H9 (cell line): Measurements from ENCODE around the gene OAS1. TPM values are rescaled to one million over a fixed set of nuclear protein-coding genes. Genes with fewer than 3 reads are reported as not detected.

Source experiments
- DNase-seq: peaks from one replicate; pipeline ENCODE4 v3.0.0-alpha.2; 2017
- H2AFZ ChIP-seq: one replicate; pipeline ENCODE4 v1.6.1; 2013; ENCODE audit warnings: mild to moderate bottlenecking, low read length, control low read depth, moderate library complexity
- H2AK5ac ChIP-seq: 2 replicates; pipeline ENCODE4 v1.6.1; 2013; ENCODE audit warnings: low read length, control low read depth, mixed read lengths; ENCODE audit not compliant: insufficient read length
- H2BK120ac ChIP-seq: one replicate; pipeline ENCODE4 v1.6.1; 2013; ENCODE audit warnings: low read depth, mild to moderate bottlenecking, low read length, control low read depth, inconsistent platforms; ENCODE audit not compliant: poor library complexity, severe bottlenecking
- H2BK12ac ChIP-seq: 2 replicates; pipeline ENCODE4 v1.6.1; 2013; ENCODE audit warnings: low read length, control low read depth, mixed read lengths, low read depth; ENCODE audit not compliant: insufficient read length
- H2BK15ac ChIP-seq: 2 replicates; pipeline ENCODE4 v1.6.1; 2013; ENCODE audit warnings: low read depth, low read length, control low read depth
- H2BK20ac ChIP-seq: one replicate; pipeline ENCODE4 v1.6.1; 2013; ENCODE audit warnings: low read depth, mild to moderate bottlenecking, low read length, control low read depth, inconsistent platforms; ENCODE audit not compliant: poor library complexity, severe bottlenecking
- H2BK5ac ChIP-seq: 2 replicates; pipeline ENCODE4 v1.6.1; 2013; ENCODE audit warnings: low read length, control low read depth, mixed read lengths; ENCODE audit not compliant: insufficient read length
- H3K14ac ChIP-seq: 2 replicates; pipeline ENCODE4 v1.6.1; 2013; ENCODE audit warnings: low read length, control low read depth; ENCODE audit not compliant: insufficient read depth
- H3K18ac ChIP-seq: 2 replicates; pipeline ENCODE4 v1.6.1; 2013; ENCODE audit warnings: low read depth, mild to moderate bottlenecking, mixed read lengths, low read length, control low read depth; ENCODE audit not compliant: insufficient read length
- H3K23ac ChIP-seq: 2 replicates; pipeline ENCODE4 v1.6.1; 2013; ENCODE audit warnings: low read length, control low read depth, mixed read lengths, low read depth; ENCODE audit not compliant: insufficient read length
- H3K23me2 ChIP-seq: 2 replicates; pipeline ENCODE4 v1.6.1; 2013; ENCODE audit warnings: low read depth, mild to moderate bottlenecking, mixed read lengths, low read length, control low read depth; ENCODE audit not compliant: insufficient read length, poor library complexity, severe bottlenecking
- H3K27ac ChIP-seq: 2 replicates; pipeline ENCODE4 v1.5.1; 2013; ENCODE audit warnings: low read length, control low read depth, mixed read lengths, low read depth; ENCODE audit not compliant: insufficient read length
- H3K27me3 ChIP-seq: 2 replicates; pipeline ENCODE4 v1.6.1; 2013; ENCODE audit warnings: low read length, control low read depth, inconsistent platforms; ENCODE audit not compliant: insufficient read depth
- H3K4ac ChIP-seq: 2 replicates; pipeline ENCODE4 v1.6.1; 2013; ENCODE audit warnings: low read depth, mild to moderate bottlenecking, control low read depth, inconsistent platforms, low read length, moderate library complexity
- H3K4me1 ChIP-seq: 2 replicates; pipeline ENCODE4 v1.6.1; 2013; ENCODE audit warnings: low read length, control low read depth, inconsistent platforms; ENCODE audit not compliant: insufficient read depth
- H3K4me2 ChIP-seq: 2 replicates; pipeline ENCODE4 v1.6.1; 2013; ENCODE audit warnings: low read length, control low read depth, mixed read lengths; ENCODE audit not compliant: insufficient read length, insufficient read depth
- H3K56ac ChIP-seq: 2 replicates; pipeline ENCODE4 v1.6.1; 2013; ENCODE audit warnings: low read depth, mild to moderate bottlenecking, mixed read lengths, low read length, control low read depth; ENCODE audit not compliant: insufficient read length
- H3K79me1 ChIP-seq: 2 replicates; pipeline ENCODE4 v1.6.1; 2013; ENCODE audit warnings: low read depth, mild to moderate bottlenecking, moderate library complexity, low read length, control low read depth, inconsistent platforms; ENCODE audit not compliant: insufficient read depth, poor library complexity, severe bottlenecking
- H3K79me2 ChIP-seq: 2 replicates; pipeline ENCODE4 v1.6.1; 2013; ENCODE audit warnings: low read length, control low read depth, inconsistent platforms; ENCODE audit not compliant: insufficient read depth
- H3K9ac ChIP-seq: 2 replicates; pipeline ENCODE4 v1.6.1; 2013; ENCODE audit warnings: low read length, control low read depth, mixed read lengths; ENCODE audit not compliant: insufficient read length; ENCODE audit errors: extremely low read depth
- H3K9me3 ChIP-seq: one replicate; pipeline ENCODE4 v1.6.1; 2013; ENCODE audit warnings: low read depth, low read length, inconsistent platforms; ENCODE audit not compliant: control insufficient read depth
- H3T11ph ChIP-seq: one replicate; pipeline ENCODE4 v1.6.1; 2013; ENCODE audit warnings: mild to moderate bottlenecking, low read length, control low read depth, inconsistent platforms
- H4K20me1 ChIP-seq: one replicate; pipeline ENCODE4 v1.6.1; 2013; ENCODE audit not compliant: control insufficient read depth, insufficient read length, insufficient read depth
- H4K5ac ChIP-seq: 2 replicates; pipeline ENCODE4 v1.6.1; 2013; ENCODE audit warnings: low read depth, mild to moderate bottlenecking, mixed read lengths, low read length, control low read depth; ENCODE audit not compliant: insufficient read length
- H4K8ac ChIP-seq: replicated peaks from 2 replicates; pipeline ENCODE4 v1.6.1; 2013; ENCODE audit warnings: low read length, control low read depth, mixed read lengths, low read depth; ENCODE audit not compliant: insufficient read length
- H4K91ac ChIP-seq: 2 replicates; pipeline ENCODE4 v1.6.1; 2013; ENCODE audit warnings: low read depth, mild to moderate bottlenecking, moderate library complexity, mixed read lengths, low read length, control low read depth; ENCODE audit not compliant: insufficient read length
- H3K27ac Mint-ChIP-seq, 3 experiments: 2 replicates in 2 of 3; 3 replicates in 1 of 3; pipeline ENCODE4 v1.8.0; 2020 to 2021; ENCODE audit warnings: mixed read lengths in 3 of 3, mild to moderate bottlenecking in 1 of 3, moderate library complexity in 1 of 3
- H3K27me3 Mint-ChIP-seq: 2 replicates; pipeline ENCODE4 v1.8.0; 2021; ENCODE audit warnings: low read depth, mild to moderate bottlenecking, moderate library complexity, mixed read lengths
- H3K36me3 Mint-ChIP-seq, 3 experiments: 2 replicates in 2 of 3; 3 replicates in 1 of 3; pipeline ENCODE4 v1.8.0; 2020 to 2021; ENCODE audit warnings: low read depth in 3 of 3, mixed read lengths in 3 of 3; ENCODE audit not compliant: insufficient read depth in 1 of 3
- H3K4me1 Mint-ChIP-seq, 2 experiments: 2 replicates each; pipeline ENCODE4 v1.8.0; 2020; ENCODE audit warnings: mixed read lengths in 2 of 2
- H3K4me3 Mint-ChIP-seq, 2 experiments: 2 replicates in 1 of 2; 3 replicates in 1 of 2; pipeline ENCODE4 v1.8.0; 2020 to 2021; ENCODE audit warnings: mild to moderate bottlenecking in 2 of 2, mixed read lengths in 2 of 2, moderate library complexity in 1 of 2
- H3K9me3 Mint-ChIP-seq, 2 experiments: 2 replicates in 1 of 2; 3 replicates in 1 of 2; pipeline ENCODE4 v1.8.0; 2020; ENCODE audit warnings: mild to moderate bottlenecking in 2 of 2, mixed read lengths in 2 of 2, moderate library complexity in 1 of 2
- WGBS: extraction: QIAGEN DNeasy Blood & Tissue Kit; methylation state at CpG from one replicate; pipeline ENCODE4 v1.1.7; 2013; ENCODE audit warnings: missing lambda C conversion rate, low lambda C conversion rate, mixed read lengths; ENCODE audit not compliant: insufficient read length; ENCODE audit errors: extremely low coverage; 5-methylcytosine and 5-hydroxymethylcytosine counted together
- total RNA-seq: library from RNA; stranded (reverse); gene quantifications from 2 replicates; pipeline ENCODE4 v1.2.1, GENCODE V29; 2021
- TF ChIP-seq, protein P1 (sequence below): fragments of 200-600 bp; sonication (generic); conservative IDR thresholded peaks from 3 replicates; pipeline ENCODE4 v1.8.0; 2021; ENCODE audit warnings: antibody characterized with exemption, mild to moderate bottlenecking

The OAS1 gene
- total RNA-seq, 1 experiment from 2014 or later = not detected

DNA sequence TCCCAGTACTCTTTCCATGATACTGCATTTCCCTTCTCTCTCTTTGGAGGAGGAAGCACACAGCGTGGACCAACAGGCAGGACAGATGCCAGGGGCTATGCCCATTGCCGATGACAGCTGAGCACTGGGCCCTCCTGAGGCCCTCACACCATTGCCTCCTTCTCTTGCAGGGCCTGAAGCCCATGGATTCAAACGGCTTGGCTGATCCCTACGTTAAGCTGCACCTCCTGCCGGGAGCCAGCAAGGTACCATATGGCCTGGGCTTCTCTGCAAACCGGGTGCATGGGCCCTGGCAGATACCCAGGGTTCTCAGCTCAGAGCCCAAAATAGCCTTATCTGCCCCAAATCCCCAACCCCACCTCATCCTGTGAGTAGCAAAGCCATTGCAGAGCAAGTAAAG, 25.2 kb upstream of the OAS1 start:
- Histone ChIP-seq H3K14ac (no peak overlapping the region), H2BK5ac (no peak overlapping the region), H3K18ac (no peak overlapping the region), H3K23ac (no peak overlapping the region), H3K56ac (no peak overlapping the region), H3K79me2 (no peaks in the 10 kb centered on the region), H2BK120ac (no peak overlapping the region), H3K4me2 (no peak overlapping the region), H2BK12ac (no peak overlapping the region), H2BK15ac (no peak overlapping the region), H3T11ph (no peak overlapping the region), H3K23me2 (no peaks in the 10 kb centered on the region), H4K20me1 (no peaks in the 10 kb centered on the region), H2BK20ac (no peak overlapping the region), H3K27ac (no peak overlapping the region), H3K9ac (no peak overlapping the region), H4K5ac (no peak overlapping the region), H2AK5ac (no peak overlapping the region), H4K91ac (no peak overlapping the region), H3K79me1 (no peaks in the 10 kb centered on the region), H2AFZ (no peak overlapping the region), H3K4ac (no peak overlapping the region), H4K8ac (no peak overlapping the region), H3K27me3 (no peaks in the 10 kb centered on the region), H3K9me3 (peaks cover 6% of the 10 kb centered on the region), H3K4me1 (no peaks in the 10 kb centered on the region)
- TF ChIP-seq, protein P1, sequence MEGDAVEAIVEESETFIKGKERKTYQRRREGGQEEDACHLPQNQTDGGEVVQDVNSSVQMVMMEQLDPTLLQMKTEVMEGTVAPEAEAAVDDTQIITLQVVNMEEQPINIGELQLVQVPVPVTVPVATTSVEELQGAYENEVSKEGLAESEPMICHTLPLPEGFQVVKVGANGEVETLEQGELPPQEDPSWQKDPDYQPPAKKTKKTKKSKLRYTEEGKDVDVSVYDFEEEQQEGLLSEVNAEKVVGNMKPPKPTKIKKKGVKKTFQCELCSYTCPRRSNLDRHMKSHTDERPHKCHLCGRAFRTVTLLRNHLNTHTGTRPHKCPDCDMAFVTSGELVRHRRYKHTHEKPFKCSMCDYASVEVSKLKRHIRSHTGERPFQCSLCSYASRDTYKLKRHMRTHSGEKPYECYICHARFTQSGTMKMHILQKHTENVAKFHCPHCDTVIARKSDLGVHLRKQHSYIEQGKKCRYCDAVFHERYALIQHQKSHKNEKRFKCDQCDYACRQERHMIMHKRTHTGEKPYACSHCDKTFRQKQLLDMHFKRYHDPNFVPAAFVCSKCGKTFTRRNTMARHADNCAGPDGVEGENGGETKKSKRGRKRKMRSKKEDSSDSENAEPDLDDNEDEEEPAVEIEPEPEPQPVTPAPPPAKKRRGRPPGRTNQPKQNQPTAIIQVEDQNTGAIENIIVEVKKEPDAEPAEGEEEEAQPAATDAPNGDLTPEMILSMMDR = no peak
- Mint-ChIP-seq H3K36me3 (peaks cover 0 to 6% (median 2%) of the 10 kb centered on the region in 3 experiments; a peak in 1 of 7 replicates), H3K4me1 (peaks cover 1 to 3% of the 10 kb centered on the region in 2 experiments; a peak in 3 of 4 replicates), H3K27me3 (peaks cover 14% of the 10 kb centered on the region), H3K9me3 (peaks cover 7 to 15% of the 10 kb centered on the region in 2 experiments), H3K4me3 (no peak overlapping the region), H3K27ac (no peak overlapping the region)
- no peak for DNase-seq
- no CpG with 5 or more reads among the region's 6 CpGs for WGBS
